ENCODE measurements around the gene TPRN. TPM values are rescaled to one million over a fixed set of nuclear protein-coding genes. Genes with fewer than 3 reads are reported as not detected.
A peak's percentile ranks its signal among the peaks of the same experiment; 100 is the strongest.

Gene TPRN
- total and polyA plus RNA-seq, 2 of the 4 experiments (the other 2 are of a cell fraction), result 1.8 to 5.3 TPM

GRCh38 chr9:137215196-137215986 is 14.8 kb upstream of the TPRN start:
- Histone ChIP-seq H2BK5ac (ENCODE audit: low read depth, low read length, poor library complexity, severe bottlenecking) (no peak overlapping the region), H3K36me3 (ENCODE audit: control insufficient read depth, insufficient read depth, low read length) (peaks cover 18% of the 10 kb centered on the region), H3K23ac (ENCODE audit: low read depth, low read length) (no peak overlapping the region), H3K9me3 (ENCODE audit: control insufficient read depth, insufficient read depth, low read length) (no peaks in the 10 kb centered on the region), H3K9ac (ENCODE audit: low read depth, low read length) (no peak overlapping the region), H3K27me3 (ENCODE audit: control insufficient read depth, insufficient read depth, low read length) (no peaks in the 10 kb centered on the region), H3K14ac (replicated peaks; ENCODE audit: low read depth, low read length) (no peak overlapping the region), H2AFZ (replicated peaks; ENCODE audit: low read length, poor library complexity) (no peak overlapping the region), H3K56ac (ENCODE audit: extremely low read depth, insufficient read depth, low read length) (no peak overlapping the region), H3K18ac (ENCODE audit: low read depth, low read length) (no peak overlapping the region), H4K91ac (ENCODE audit: insufficient read depth, low read depth, low read length) (no peak overlapping the region), H2BK120ac (ENCODE audit: low read depth, low read length) (no peak overlapping the region), H3K9me1 (ENCODE audit: insufficient read depth, low read length) (peaks cover 3% of the 10 kb centered on the region; the same call in 1 of the 2 replicates), H2AK5ac (ENCODE audit: low read depth, low read length) (no peak overlapping the region), H3K4me1 (ENCODE audit: control insufficient read depth, insufficient read depth, low read length) (peaks cover 6% of the 10 kb centered on the region), H3K4me3 (ENCODE audit: insufficient read depth, low read depth, low read length) (no peak overlapping the region), H3K4ac (ENCODE audit: low read depth, low read length) (no peak overlapping the region), H3K27ac (ENCODE audit: insufficient read depth, low read length) (no peak overlapping the region), H4K20me1 (ENCODE audit: insufficient read depth, low read length) (no peaks in the 10 kb centered on the region), H4K8ac (ENCODE audit: low read depth in 2 of 2, low read length in 2 of 2) (no peak overlapping the region), H2BK20ac (ENCODE audit: low read depth, low read length) (no peak overlapping the region), H2AK9ac (replicated peaks; ENCODE audit: low read depth, low read length, poor library complexity) (peak overlapping the region; percentile 76), H3K79me1 (ENCODE audit: low read depth in 1 of 2, low read length in 2 of 2) (peaks cover 0 to 6% of the 10 kb centered on the region in 2 experiments; a peak in 1 of 4 replicates), H2BK15ac (ENCODE audit: low read depth, low read length) (no peak overlapping the region), H3K4me2 (ENCODE audit: low read depth, low read length) (no peak overlapping the region), H4K5ac (ENCODE audit: low read depth, low read length) (no peak overlapping the region)
- 87% methylated on average over 3 of the region's 22 CpGs; no CpG with 5 or more reads in 1 of the 2 experiments for WGBS, 2 experiments (ENCODE audit: extremely low coverage in 2 of 2, insufficient read length in 1 of 2)
- ChIA-PET CTCF (no interaction called here), POLR2A (ENCODE audit: unreplicated experiment) (no interaction called here)
- DNase-seq, result no peak
- no peak for TF ChIP-seq MAZ (IDR thresholded peaks at IDR 0.05; ENCODE audit: borderline replicate concordance, low read depth, low read length)
- TF ChIP-seq FOS (IDR thresholded peaks at IDR 0.05; ENCODE audit: low read depth, low read length), result no peak
- no peak for TF ChIP-seq POLR2A (IDR thresholded peaks at IDR 0.05; ENCODE audit: low read depth, low read length)
- no peak for TF ChIP-seq ELK1 (IDR thresholded peaks at IDR 0.05; ENCODE audit: borderline replicate concordance, low read depth, low read length)
- TF ChIP-seq RAD21 (IDR thresholded peaks at IDR 0.05; ENCODE audit: low read length), result no peak
- no peak for TF ChIP-seq CTCF (conservative IDR thresholded peaks at IDR 0.05; ENCODE audit: low read depth, low read length)
- TF ChIP-seq RCOR1 (IDR thresholded peaks at IDR 0.05; ENCODE audit: insufficient replicate concordance, low read length), result no peak
- TF ChIP-seq NFE2L2 (IDR thresholded peaks at IDR 0.05; ENCODE audit: low read depth, low read length), result no peak
- TF ChIP-seq MAFK (IDR thresholded peaks at IDR 0.05; ENCODE audit: low read depth, low read length), result no peak
- no peak for TF ChIP-seq USF2 (IDR thresholded peaks at IDR 0.05; ENCODE audit: low read depth, low read length)
- TF ChIP-seq RFX5 (IDR thresholded peaks at IDR 0.05; ENCODE audit: low read depth, low read length), result no peak
- TF ChIP-seq SMC3 (IDR thresholded peaks at IDR 0.05; ENCODE audit: low read depth, low read length), result no peak
- no peak for TF ChIP-seq CEBPB (IDR thresholded peaks at IDR 0.05; ENCODE audit: low read depth, low read length)
- no peak for TF ChIP-seq CHD1 (IDR thresholded peaks at IDR 0.05; ENCODE audit: low read depth, low read length)
- ATAC-seq (ENCODE audit: low read depth), result no peak
- BruUV-seq (replicated peaks), result no TSS peak
- in situ Hi-C loops (cut with MboI; ENCODE audit: low sequenced_read_pairs), result no loop called here
- intact Hi-C loops (cut with micrococcal nuclease), result no loop called here
- dilution Hi-C loops (cut with HindIII; ENCODE audit: low sequenced_read_pairs, unreplicated experiment), result no loop called here
